GM18499 (cell line): ENCODE data around the gene PPARGC1A.

Source experiments
- ATAC-seq: cut with Tn5 transposase; IDR thresholded peaks from one replicate; pipeline ENCODE4 v1.9.1; 2021; ENCODE audit warnings: moderate number of reproducible peaks; ENCODE audit not compliant: insufficient read depth, unreplicated experiment

The PPARGC1A gene, protein sequence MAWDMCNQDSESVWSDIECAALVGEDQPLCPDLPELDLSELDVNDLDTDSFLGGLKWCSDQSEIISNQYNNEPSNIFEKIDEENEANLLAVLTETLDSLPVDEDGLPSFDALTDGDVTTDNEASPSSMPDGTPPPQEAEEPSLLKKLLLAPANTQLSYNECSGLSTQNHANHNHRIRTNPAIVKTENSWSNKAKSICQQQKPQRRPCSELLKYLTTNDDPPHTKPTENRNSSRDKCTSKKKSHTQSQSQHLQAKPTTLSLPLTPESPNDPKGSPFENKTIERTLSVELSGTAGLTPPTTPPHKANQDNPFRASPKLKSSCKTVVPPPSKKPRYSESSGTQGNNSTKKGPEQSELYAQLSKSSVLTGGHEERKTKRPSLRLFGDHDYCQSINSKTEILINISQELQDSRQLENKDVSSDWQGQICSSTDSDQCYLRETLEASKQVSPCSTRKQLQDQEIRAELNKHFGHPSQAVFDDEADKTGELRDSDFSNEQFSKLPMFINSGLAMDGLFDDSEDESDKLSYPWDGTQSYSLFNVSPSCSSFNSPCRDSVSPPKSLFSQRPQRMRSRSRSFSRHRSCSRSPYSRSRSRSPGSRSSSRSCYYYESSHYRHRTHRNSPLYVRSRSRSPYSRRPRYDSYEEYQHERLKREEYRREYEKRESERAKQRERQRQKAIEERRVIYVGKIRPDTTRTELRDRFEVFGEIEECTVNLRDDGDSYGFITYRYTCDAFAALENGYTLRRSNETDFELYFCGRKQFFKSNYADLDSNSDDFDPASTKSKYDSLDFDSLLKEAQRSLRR

GRCh38 chr4:23889814-23890341, at the start of gene PPARGC1A:
Gene PPARGC1A (minus strand): TSS chr4:23890047. CDS start chr4:23889957, 90 bp downstream.
- no peak for ATAC-seq

DNA sequence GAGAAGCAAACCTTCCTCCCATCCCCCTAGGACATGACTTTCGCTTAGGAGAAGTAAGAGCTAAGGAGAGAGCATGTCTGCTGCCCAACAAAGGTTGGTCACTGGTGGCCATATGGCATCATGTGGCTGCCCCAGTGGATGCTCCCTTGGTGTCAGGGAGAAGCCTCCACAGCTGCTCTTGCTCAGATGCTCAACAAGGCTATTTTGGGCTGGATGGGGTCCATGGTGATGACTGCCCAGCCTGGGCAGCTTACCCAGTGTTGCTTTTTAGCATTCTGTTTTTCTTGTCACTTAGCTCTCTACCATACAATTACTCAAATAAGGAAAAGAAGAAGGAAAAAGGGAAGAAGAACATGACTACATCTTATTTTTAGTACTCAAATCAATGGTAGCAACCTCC, 48.9 kb upstream of the PPARGC1A start:
- no peak for ATAC-seq

DNA sequence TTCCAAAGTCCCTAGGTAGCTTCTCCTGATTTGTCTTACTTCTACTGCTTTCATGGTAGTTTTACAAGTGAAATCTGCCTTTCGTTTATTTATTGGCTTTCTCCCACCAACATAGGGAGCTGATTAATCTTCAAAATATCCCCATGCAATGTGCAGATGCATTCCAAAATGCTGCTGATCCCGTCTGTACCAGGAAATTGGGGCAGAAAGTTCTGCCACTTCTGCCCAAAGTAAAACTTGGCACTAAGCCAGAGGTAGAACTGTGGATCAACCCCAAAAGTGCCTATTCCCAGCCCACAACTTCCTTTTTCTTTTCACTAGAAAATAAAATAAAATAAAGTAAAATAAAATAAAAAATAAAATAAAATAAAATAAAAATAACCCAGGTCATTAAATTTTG, 47.3 kb upstream of the PPARGC1A start:
- ATAC-seq: no peak

DNA sequence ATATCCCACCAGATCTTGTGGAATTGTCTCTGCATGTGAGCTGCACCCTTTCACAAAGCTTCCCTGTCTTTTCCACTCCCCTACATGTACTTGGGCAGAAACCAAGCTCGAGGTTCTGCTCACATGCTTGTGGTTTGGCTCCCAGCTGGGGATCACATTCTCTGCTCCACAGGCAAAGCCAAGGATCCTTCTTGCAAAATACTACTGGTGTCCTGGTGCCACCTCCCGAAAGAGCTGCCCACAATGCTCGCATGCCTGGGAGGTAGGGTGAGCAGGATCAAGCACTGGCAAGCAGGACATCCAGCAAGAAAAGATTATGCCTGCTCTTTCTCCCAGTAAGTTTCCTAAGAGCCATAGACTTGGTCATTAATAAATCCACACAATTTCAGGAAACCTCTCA, 45.1 kb upstream of the PPARGC1A start:
- no peak for ATAC-seq

DNA sequence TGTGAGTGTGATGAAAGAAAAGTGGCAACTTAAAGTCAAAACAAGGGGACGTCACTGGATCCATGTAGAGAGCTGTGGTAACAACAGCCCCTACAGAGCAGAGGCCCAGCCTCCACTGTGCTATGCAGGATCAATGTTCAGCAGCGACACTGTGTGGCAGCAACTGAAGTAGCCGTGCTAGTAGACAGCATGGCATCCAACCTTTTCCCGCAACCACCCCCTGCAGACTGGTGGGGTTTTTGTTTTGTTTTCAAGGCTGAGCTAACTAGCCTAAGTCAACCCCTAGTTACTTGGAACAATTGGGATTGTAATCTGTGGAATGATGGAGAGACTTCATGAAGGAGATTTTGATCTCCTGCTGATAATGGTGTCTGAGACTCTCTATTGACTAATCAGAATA, 44.4 kb upstream of the PPARGC1A start:
- no peak for ATAC-seq

GRCh38 chr4:23932901-23933308, 43.1 kb upstream of the PPARGC1A start:
- no peak for ATAC-seq

DNA sequence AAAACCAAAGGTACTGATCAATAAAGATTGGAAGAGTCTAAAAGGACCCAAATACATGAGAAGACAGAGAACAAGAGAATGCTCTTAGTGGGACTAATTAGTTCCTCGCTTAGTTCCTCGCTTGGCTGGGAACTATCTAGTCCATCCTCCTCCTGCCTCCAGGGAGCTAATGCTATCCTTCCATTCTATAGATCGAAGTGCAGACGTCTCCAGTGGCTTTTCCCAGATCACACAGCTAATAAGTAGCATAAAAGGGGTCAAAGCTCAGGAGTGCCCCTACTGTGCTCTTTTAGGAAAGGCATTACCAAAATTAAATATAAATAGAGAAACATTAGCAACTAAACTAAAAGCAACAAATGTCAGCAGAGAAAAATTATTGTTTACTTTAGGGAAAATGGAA, 42.3 kb upstream of the PPARGC1A start:
- no peak for ATAC-seq

- ATAC-seq: no peak
Observed at GRCh38 chr4:23931489-23931830, 41.6 kb upstream of the PPARGC1A start.

GRCh38 chr4:23930750-23931488, 41.1 kb upstream of the PPARGC1A start:
- ATAC-seq: no peak

DNA sequence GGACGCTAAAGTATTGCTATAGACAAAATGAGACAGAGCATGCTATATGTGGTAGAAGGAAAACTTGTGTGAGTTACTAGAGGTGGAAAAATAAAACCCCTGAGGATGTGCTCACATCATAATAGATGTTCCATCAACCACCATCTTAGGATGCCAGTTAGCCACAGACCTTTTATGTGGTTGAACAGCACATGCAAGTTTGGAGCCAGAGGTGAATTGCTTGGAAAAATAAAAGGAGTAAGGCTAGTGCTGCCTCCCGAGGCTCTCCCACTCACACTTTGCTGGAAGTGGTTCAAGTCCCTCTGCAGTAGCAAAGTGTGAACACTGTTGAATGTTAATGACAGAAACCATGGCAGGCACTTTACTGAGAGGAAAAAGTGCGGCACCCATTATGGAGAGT, 39.4 kb upstream of the PPARGC1A start:
- no peak for ATAC-seq

GRCh38 chr4:23924556-23924955, 34.7 kb upstream of the PPARGC1A start:
- no peak for ATAC-seq

DNA sequence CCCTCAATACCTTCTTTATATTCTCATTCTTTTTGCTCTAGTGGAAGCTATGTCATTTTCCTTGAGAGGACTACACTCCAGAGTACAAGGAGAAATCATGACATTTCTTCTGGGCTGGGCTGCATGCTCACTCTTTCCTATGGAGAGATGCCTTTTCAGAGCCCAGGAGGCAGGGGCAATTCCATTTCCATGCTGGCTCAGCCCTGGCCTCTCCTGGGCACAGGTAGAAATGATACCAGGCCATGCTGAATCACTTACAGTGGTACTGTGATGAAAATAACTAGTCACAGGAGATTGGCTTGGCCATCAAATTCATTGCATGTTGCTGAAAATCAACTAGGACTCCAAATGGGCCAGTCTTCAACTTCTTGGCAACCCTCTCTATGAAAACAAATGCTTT, 34.0 kb upstream of the PPARGC1A start:
- ATAC-seq: no peak

DNA sequence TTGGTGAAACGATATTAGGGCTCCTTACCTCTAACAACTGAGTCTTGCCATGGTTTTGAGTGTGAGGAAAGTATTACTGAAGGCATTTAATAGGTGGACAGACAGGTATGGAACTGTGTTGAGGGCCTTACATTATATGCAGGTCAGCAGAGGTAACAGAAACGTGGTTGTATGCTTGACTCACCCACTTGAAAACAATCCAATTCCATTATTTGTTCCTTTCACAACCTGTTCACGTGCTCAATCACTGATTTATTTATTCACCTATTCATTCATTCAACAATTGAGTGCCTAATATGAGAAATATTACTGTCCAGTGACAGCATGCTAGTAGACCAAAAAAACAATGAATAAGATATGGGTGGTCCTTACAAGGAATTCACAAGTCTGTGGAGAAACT, 33.3 kb upstream of the PPARGC1A start:
- no peak for ATAC-seq

- ATAC-seq: no peak
Observed at GRCh38 chr4:23922541-23923111, 32.8 kb upstream of the PPARGC1A start.

DNA sequence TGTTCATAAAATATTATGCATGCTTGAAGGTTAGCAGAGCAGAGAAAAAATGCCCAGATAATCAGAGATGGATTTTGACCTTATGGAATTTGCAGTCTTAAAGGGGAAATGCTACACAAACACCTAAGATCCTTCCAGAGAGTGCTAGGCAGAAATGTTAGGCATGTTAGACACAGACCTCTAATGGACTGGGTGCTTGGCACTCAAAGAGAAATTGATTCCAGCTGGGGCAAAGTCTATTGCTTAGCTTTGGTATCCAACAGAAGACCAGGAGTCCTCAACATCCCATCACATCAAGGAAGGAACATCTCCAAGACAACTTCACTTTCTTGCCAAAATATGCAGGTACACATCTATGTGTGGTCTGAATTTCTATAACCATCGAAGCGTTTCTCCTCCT, 32.2 kb upstream of the PPARGC1A start:
- no peak for ATAC-seq

- ATAC-seq: no peak
Observed at GRCh38 chr4:23921447-23921845, 31.6 kb upstream of the PPARGC1A start.

DNA sequence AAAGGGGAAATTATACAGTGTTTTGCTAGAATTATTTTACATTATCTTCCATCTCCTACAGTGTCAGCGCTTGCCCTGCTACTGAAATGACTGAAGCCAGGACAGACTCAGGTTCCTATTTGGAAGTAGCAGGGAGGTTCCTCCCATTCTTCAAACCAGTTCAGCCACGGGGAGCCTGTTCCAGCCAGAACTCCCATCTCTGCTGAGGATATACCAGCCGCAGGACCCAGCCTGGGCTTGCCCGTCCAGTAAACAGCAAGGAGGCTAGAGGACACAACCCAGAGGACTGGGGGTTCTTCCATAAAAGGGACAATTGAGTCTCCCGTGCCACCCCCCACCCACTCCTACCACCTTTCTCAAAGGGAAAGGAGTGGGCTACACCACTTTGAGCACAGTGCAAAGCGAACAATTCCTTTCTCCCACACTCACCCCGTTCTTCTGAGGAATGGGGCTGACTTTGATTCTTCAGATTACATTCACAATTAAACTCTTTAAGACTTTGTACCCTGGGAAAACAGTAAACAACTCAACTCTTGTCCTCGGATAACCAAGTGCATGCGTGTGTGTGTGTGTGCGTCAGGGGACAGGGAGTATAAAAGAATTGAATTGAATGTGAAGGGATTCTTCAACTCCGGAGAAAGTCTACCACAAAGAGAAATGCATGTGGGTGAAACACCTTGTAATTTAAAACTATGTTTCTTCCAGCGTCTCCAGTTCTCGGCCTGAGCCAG, 31.0 kb upstream of the PPARGC1A start:
- ATAC-seq: no peak

DNA sequence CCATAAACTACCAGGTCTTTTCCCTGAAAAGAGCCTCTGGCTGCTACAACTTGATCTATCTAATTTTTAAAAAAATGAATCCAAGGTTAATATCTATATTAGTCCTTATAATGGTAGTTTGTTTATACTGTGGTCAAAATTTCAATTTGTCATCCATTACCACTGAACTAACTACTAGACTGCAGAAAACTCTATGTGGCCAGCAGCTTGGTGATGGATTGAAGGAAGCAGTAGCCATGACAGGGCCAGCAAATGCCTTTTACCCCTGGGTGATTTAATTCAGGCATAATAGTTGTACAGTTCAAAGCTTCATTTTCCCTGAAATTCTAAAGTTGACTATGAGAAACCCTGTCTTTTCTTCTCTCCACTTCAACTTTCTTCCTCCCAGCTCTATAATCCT, 30.4 kb upstream of the PPARGC1A start:
- no peak for ATAC-seq

GRCh38 chr4:23916282-23916681, 26.4 kb upstream of the PPARGC1A start:
- ATAC-seq: no peak
